Activated CD4-positive, alpha-beta T cell treated with anti-CD3 and anti-CD28 coated beads, Interleukin-2, amount 50 U/mL, for 24 hours (primary cell): ENCODE measurements around the gene GON4L.
"Not testable (repeated sequence)": the region's sequence is repeated elsewhere in the genome, so short reads cannot be mapped to it uniquely, and the experiment has no call there.

Experiments used
- DNase-seq, 2 donors: peaks; one replicate each; pipeline ENCODE4 v3.0.0-alpha.2; 2020; ENCODE audit warnings: low read depth in 1 of 2, low spot score in 1 of 2

The GON4L gene

GRCh38 chr1:155856975-155857930 lies at the start of gene GON4L:
TSS of gene GON4L (minus strand) at chr1:155857214. CDS start at chr1:155853780, 3,434 bp downstream.
- peak; percentile 76 to 88 for DNase-seq

GRCh38 chr1:155904261-155904660 lies 47.2 kb upstream of the GON4L start:
- DNase-seq = no peak

- DNase-seq = no peak
Observed at GRCh38 chr1:155900161-155900560, 43.1 kb upstream of the GON4L start.

GRCh38 chr1:155899683-155900082 lies 42.7 kb upstream of the GON4L start:
- DNase-seq = no peak

GRCh38 chr1:155898888-155899287 lies 41.9 kb upstream of the GON4L start:
- no peak for DNase-seq

- no peak for DNase-seq
Observed at GRCh38 chr1:155897746-155898145, 40.7 kb upstream of the GON4L start.

GRCh38 chr1:155896476-155896875 lies 39.5 kb upstream of the GON4L start:
- not testable (repeated sequence) for DNase-seq

- not testable (repeated sequence) for DNase-seq
Observed at GRCh38 chr1:155895617-155896016, 38.6 kb upstream of the GON4L start.

- no peak for DNase-seq
Observed at GRCh38 chr1:155893389-155894142, 36.6 kb upstream of the GON4L start.

- no peak for DNase-seq
Observed at GRCh38 chr1:155892796-155893195, 35.8 kb upstream of the GON4L start.

- no peak for DNase-seq
Observed at GRCh38 chr1:155890251-155890650, 33.2 kb upstream of the GON4L start.

- no peak for DNase-seq
Observed at GRCh38 chr1:155889566-155889965, 32.6 kb upstream of the GON4L start.

- no peak for DNase-seq
Observed at GRCh38 chr1:155888481-155888880, 31.5 kb upstream of the GON4L start.

GRCh38 chr1:155884982-155885381 lies 28.0 kb upstream of the GON4L start:
- no peak for DNase-seq

- no peak for DNase-seq
Observed at GRCh38 chr1:155884031-155884960, 27.3 kb upstream of the GON4L start.

GRCh38 chr1:155882766-155883165 lies 25.8 kb upstream of the GON4L start:
- DNase-seq = no peak

GRCh38 chr1:155882235-155882634 lies 25.2 kb upstream of the GON4L start:
- DNase-seq = no peak

- no peak for DNase-seq
Observed at GRCh38 chr1:155880950-155881349, 23.9 kb upstream of the GON4L start.

GRCh38 chr1:155880251-155880650 lies 23.2 kb upstream of the GON4L start:
- DNase-seq = no peak

GRCh38 chr1:155877945-155878344 lies 20.9 kb upstream of the GON4L start:
- DNase-seq = no peak

- DNase-seq = no peak
Observed at GRCh38 chr1:155873860-155874259, 16.8 kb upstream of the GON4L start.
